HepG2 (cell line): ENCODE data around the gene AQP6. TPM values are rescaled to one million over a fixed set of nuclear protein-coding genes. Genes with fewer than 3 reads are reported as not detected.
A peak's percentile ranks its signal among the peaks of the same experiment; 100 is the strongest.

Experiments used
- ATAC-seq: fragments of 200-7000 bp; cut with Tn5 transposase; 3 replicates; pipeline ENCODE4 v1.9.1; 2020; ENCODE audit warnings: mild to moderate bottlenecking, moderate library complexity
- BruUV-seq: library from RNA; stranded (reverse); fragments of 400-500 nt; replicated peaks from 2 replicates; lab custom pipeline; 2021; lab: Mats Ljungman, UMichigan
- CTCF ChIA-PET: fragments of 300-600 bp; formaldehyde crosslinking; extraction: SDS; loops from one replicate; lab custom pipeline; 2021; ENCODE audit warnings: low total read pairs, inconsistent platforms, low intra/inter-chr PET ratio; lab: Yijun Ruan, JAX
- POLR2A ChIA-PET: fragments of 350-600 bp; sonication (Branson Sonifier 250); formaldehyde crosslinking; loops from one replicate; lab custom pipeline; 2020; ENCODE audit warnings: antibody characterized with exemption, inconsistent platforms; lab: Yijun Ruan, JAX
- DNase-seq: peaks from one replicate; pipeline ENCODE4 v3.0.0-alpha.2; 2015; ENCODE audit warnings: low spot score
- FAIRE-seq: peaks from 3 replicates; lab custom pipeline; 2011; peaks lifted over from hg19 to GRCh38; lab: Jason Lieb, UNC
- H2AFZ ChIP-seq: one replicate; pipeline ENCODE4 v1.6.1; 2011; ENCODE audit warnings: low read length, inconsistent platforms
- H3K27ac ChIP-seq: fragments of 300-600 bp; 3 replicates; pipeline ENCODE4 v1.8.0; 2011; ENCODE audit warnings: mixed run types, mild to moderate bottlenecking, mixed read lengths, low read length, inconsistent platforms; ENCODE audit not compliant: insufficient read depth; ENCODE audit errors: extremely low read length
- H3K27me3 ChIP-seq, 2 experiments: fragments of 200-600 bp in 1 of 2; 2 replicates in 1 of 2; 3 replicates in 1 of 2; pipeline versions ENCODE4 v1.6.0 to v1.8.0; 2011; ENCODE audit warnings: low read length in 2 of 2, mild to moderate bottlenecking in 2 of 2, moderate library complexity in 2 of 2, inconsistent platforms in 1 of 2; ENCODE audit not compliant: insufficient read depth in 2 of 2, control insufficient read depth in 1 of 2
- H3K36me3 ChIP-seq, 2 experiments: fragments of 200-600 bp in 1 of 2; replicated peaks in 1 of 2; 2 replicates in 1 of 2; 3 replicates in 1 of 2; pipeline versions ENCODE4 v1.5.1 to v1.8.0; 2011; ENCODE audit warnings: low read length in 2 of 2, inconsistent platforms in 1 of 2; ENCODE audit not compliant: insufficient read depth in 2 of 2, control insufficient read depth in 1 of 2
- H3K4me1 ChIP-seq: 2 replicates; pipeline ENCODE4 v1.5.1; 2012; ENCODE audit warnings: low read length, inconsistent platforms; ENCODE audit not compliant: insufficient read depth
- H3K4me2 ChIP-seq: 2 replicates; pipeline ENCODE4 v1.6.0; 2011; ENCODE audit warnings: low read depth, low read length, inconsistent platforms
- H3K4me3 ChIP-seq, 3 experiments: fragments of 200-600 bp in 1 of 3; sonication (generic), shearing (Covaris generic) in 1 of 3; replicated peaks in 1 of 3; 2 replicates each; pipeline ENCODE4 v1.5.1; 2011 to 2016; ENCODE audit warnings: low read length in 3 of 3, inconsistent platforms in 2 of 3, low read depth in 2 of 3, mild to moderate bottlenecking in 2 of 3, control low read depth in 1 of 3, mixed read lengths in 1 of 3; ENCODE audit not compliant: insufficient read depth in 1 of 3
- H3K79me2 ChIP-seq: one replicate; pipeline ENCODE4 v1.6.1; 2011; ENCODE audit warnings: low read length, inconsistent platforms; ENCODE audit not compliant: insufficient read depth
- H3K9ac ChIP-seq: 2 replicates; pipeline ENCODE4 v1.6.0; 2011; ENCODE audit warnings: mild to moderate bottlenecking, low read depth, low read length, inconsistent platforms; ENCODE audit not compliant: insufficient read depth
- H3K9me3 ChIP-seq: 2 replicates; pipeline ENCODE4 v1.5.1; 2012; ENCODE audit warnings: mild to moderate bottlenecking, low read length
- H4K20me1 ChIP-seq: 2 replicates; pipeline ENCODE4 v1.6.0; 2011; ENCODE audit warnings: inconsistent platforms, mild to moderate bottlenecking, low read length, moderate library complexity; ENCODE audit not compliant: insufficient read depth
- HOXD1 ChIP-seq: sonication (generic); formaldehyde crosslinking; IDR thresholded peaks from 2 replicates; pipeline ENCODE4 v1.5.0; 2020; ENCODE audit warnings: missing genetic modification reagents
- IKZF1 ChIP-seq: fragments of 450-650 bp; IDR thresholded peaks from 2 replicates; pipeline ENCODE4 v1.7.1; 2016
- KAT7 ChIP-seq: IDR thresholded peaks from 2 replicates; pipeline ENCODE4 v1.6.1; 2018; ENCODE audit warnings: borderline replicate concordance, missing compliant biosample characterization
- NCOR1 ChIP-seq: fragments of 200-600 bp; sonication (generic); IDR thresholded peaks from 2 replicates; pipeline ENCODE4 v1.7.0; 2017; ENCODE audit warnings: antibody characterized with exemption, low read length, borderline replicate concordance
- SETDB1 ChIP-seq: sonication (generic); formaldehyde crosslinking; IDR thresholded peaks from 2 replicates; pipeline ENCODE4 v1.5.1; 2020; ENCODE audit warnings: missing genetic modification reagents, mild to moderate bottlenecking, borderline replicate concordance
- SKI ChIP-seq: fragments of 450-650 bp; IDR thresholded peaks from one replicate; pipeline ENCODE4 v1.6.1; 2018; ENCODE audit warnings: mild to moderate bottlenecking; ENCODE audit not compliant: partially characterized antibody
- ZBTB8A ChIP-seq: sonication (generic); formaldehyde crosslinking; IDR thresholded peaks from 2 replicates; pipeline ENCODE4 v1.4.0; 2020; ENCODE audit warnings: mild to moderate bottlenecking, low read depth, missing genetic modification reagents, borderline replicate concordance
- ZFP90 ChIP-seq: sonication (generic); formaldehyde crosslinking; IDR thresholded peaks from 2 replicates; pipeline ENCODE4 v1.8.0; 2022; ENCODE audit warnings: missing genetic modification reagents, mild to moderate bottlenecking, inconsistent platforms, borderline replicate concordance
- ZKSCAN5 ChIP-seq: sonication (generic); formaldehyde crosslinking; IDR thresholded peaks from 2 replicates; pipeline ENCODE4 v1.5.1; 2020; ENCODE audit warnings: mild to moderate bottlenecking, missing genetic modification reagents
- ZNF484 ChIP-seq: sonication (generic); formaldehyde crosslinking; IDR thresholded peaks from 2 replicates; pipeline ENCODE4 v1.5.1; 2020; ENCODE audit warnings: mild to moderate bottlenecking, low read depth, missing genetic modification reagents, borderline replicate concordance
- ZNF556 ChIP-seq: sonication (generic); formaldehyde crosslinking; IDR thresholded peaks from 2 replicates; pipeline ENCODE4 v1.4.0; 2020; ENCODE audit warnings: mild to moderate bottlenecking, missing genetic modification reagents, borderline replicate concordance
- ZNF629 ChIP-seq: sonication (generic); formaldehyde crosslinking; conservative IDR thresholded peaks from 2 replicates; pipeline ENCODE4 v1.5.0; 2020; ENCODE audit warnings: missing genetic modification reagents
- ZNF652 ChIP-seq: IDR thresholded peaks from 2 replicates; pipeline ENCODE4 v1.6.1; 2016; ENCODE audit warnings: low read depth, borderline replicate concordance
- ZNF776 ChIP-seq: sonication (generic); formaldehyde crosslinking; IDR thresholded peaks from 2 replicates; pipeline ENCODE4 v1.4.0; 2020; ENCODE audit warnings: mild to moderate bottlenecking, missing genetic modification reagents
- WGBS: methylation state at CpG from one replicate; pipeline ENCODE4 v1.1.6; 2017; ENCODE audit warnings: low lambda C conversion rate; 5-methylcytosine and 5-hydroxymethylcytosine counted together
- in situ Hi-C: cut with HindIII; loops from 2 replicates; pipeline ENCODE4 v1.10.0; 2017; ENCODE audit warnings: low pct_unique_long_range_greater_than_20kb; ENCODE audit not compliant: extremely low pct_ligation_motif_present
- intact Hi-C: fragments of 100-400 bp; cut with micrococcal nuclease; formaldehyde crosslinking; loops from one replicate; pipeline ENCODE4 v1.10.0; 2022; ENCODE audit not compliant: unreplicated experiment
- polyA plus RNA-seq, 8 experiments: library from polyadenylated mRNA; depleted of rRNA in 3 of 8; stranded (reverse) in 7 of 8; unstranded in 1 of 8; fragments of >200 nt; fragmentation: Illumina TruSeq in 4 of 8; extraction: Trizol in 4 of 8; gene quantifications; 2 replicates each; pipeline versions ENCODE4 v1.2.1 to v1.2.3, GENCODE V29; 2011 to 2016; ENCODE audit warnings: low read depth in 4 of 8, missing spikeins in 1 of 8, mixed read lengths in 1 of 8; ENCODE audit not compliant: insufficient read depth in 1 of 8
- total RNA-seq, 5 experiments: library from RNA; depleted of rRNA; stranded (reverse); fragments of >200 nt; fragmentation: Illumina TruSeq; extraction: Trizol; gene quantifications; 2 replicates each; pipeline ENCODE4 v1.2.3, GENCODE V29; 2016; ENCODE audit warnings: low read depth in 1 of 5
- TF ChIP-seq, protein P1 (sequence below), 2 experiments: sonication (generic) in 1 of 2; formaldehyde crosslinking in 1 of 2; IDR thresholded peaks; 2 replicates each; pipeline versions ENCODE4 v1.6.1 to v1.9.0; 2014 to 2022; ENCODE audit warnings: antibody characterized with exemption in 1 of 2, borderline replicate concordance in 1 of 2, inconsistent platforms in 1 of 2, low read depth in 1 of 2, missing genetic modification reagents in 1 of 2
- TF ChIP-seq, protein P2 (sequence below): sonication (generic); formaldehyde crosslinking; IDR thresholded peaks from 2 replicates; pipeline ENCODE4 v1.8.1; 2022; ENCODE audit warnings: low read depth, mild to moderate bottlenecking, missing genetic modification reagents

AQP6 gene
- total and polyA plus RNA-seq, 2 of the 13 experiments (the other 11 are each of a cell fraction or from before 2014, with no cell fraction given): 0.32 to 1.3 TPM

DNA sequence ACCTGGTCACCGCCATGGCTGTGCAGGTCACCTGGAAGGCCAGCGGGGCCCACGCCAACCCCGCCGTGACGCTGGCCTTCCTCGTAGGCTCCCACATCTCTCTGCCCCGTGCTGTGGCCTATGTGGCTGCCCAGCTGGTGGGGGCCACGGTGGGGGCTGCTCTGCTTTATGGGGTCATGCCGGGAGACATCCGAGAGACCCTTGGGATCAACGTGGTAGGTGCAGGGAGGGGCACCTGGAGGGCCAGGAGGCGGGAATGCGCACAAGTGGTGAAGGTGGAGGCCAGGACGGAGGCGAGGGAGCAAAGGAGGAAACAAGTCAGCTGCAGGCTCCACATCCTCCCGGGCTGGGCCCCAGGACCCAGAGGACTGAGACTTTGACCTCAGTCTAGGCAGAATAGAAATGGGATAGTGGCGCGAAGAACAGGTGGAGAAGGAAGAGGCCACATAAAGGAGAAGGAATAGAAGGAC is 649 bp downstream of the AQP6 start:
- CTCF ChIA-PET: interaction anchor here (0.6 to 1.4 kb wide), 3 partner anchors 83 to 101 kb away, joined by 3 to 4 read pairs (median 4); no protein-coding TSS in a partner anchor
- 52% methylated on average over 18 of the region's 19 CpGs for WGBS
- TF ChIP-seq ZBTB8A (CRISPR knock-in tag) (no peak), NCOR1 (no peak), ZNF484 (CRISPR knock-in tag) (peak; percentile 54; the same call in 1 of the 2 replicates), HOXD1 (CRISPR knock-in tag) (no peak), ZNF629 (CRISPR knock-in tag) (peak; percentile 62), SETDB1 (no peak), ZFP90 (no peak), ZNF652 (CRISPR knock-in tag) (no peak), ZNF776 (CRISPR knock-in tag) (0 out of 2 replicates have a peak, but pooled peaks have one; percentile 28), SKI (no peak), ZKSCAN5 (CRISPR knock-in tag) (no peak), ZNF556 (CRISPR knock-in tag) (no peak), IKZF1 (no peak), KAT7 (CRISPR knock-in tag) (no peak)
- TF ChIP-seq, protein P1, sequence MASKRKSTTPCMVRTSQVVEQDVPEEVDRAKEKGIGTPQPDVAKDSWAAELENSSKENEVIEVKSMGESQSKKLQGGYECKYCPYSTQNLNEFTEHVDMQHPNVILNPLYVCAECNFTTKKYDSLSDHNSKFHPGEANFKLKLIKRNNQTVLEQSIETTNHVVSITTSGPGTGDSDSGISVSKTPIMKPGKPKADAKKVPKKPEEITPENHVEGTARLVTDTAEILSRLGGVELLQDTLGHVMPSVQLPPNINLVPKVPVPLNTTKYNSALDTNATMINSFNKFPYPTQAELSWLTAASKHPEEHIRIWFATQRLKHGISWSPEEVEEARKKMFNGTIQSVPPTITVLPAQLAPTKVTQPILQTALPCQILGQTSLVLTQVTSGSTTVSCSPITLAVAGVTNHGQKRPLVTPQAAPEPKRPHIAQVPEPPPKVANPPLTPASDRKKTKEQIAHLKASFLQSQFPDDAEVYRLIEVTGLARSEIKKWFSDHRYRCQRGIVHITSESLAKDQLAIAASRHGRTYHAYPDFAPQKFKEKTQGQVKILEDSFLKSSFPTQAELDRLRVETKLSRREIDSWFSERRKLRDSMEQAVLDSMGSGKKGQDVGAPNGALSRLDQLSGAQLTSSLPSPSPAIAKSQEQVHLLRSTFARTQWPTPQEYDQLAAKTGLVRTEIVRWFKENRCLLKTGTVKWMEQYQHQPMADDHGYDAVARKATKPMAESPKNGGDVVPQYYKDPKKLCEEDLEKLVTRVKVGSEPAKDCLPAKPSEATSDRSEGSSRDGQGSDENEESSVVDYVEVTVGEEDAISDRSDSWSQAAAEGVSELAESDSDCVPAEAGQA (IDR thresholded peaks at IDR 0.05; ENCODE audit: low read depth): no peak
- TF ChIP-seq, protein P1 (CRISPR knock-in tag; IDR thresholded peaks at IDR 0.05; ENCODE audit: borderline replicate concordance): no peak
- TF ChIP-seq, protein P2, sequence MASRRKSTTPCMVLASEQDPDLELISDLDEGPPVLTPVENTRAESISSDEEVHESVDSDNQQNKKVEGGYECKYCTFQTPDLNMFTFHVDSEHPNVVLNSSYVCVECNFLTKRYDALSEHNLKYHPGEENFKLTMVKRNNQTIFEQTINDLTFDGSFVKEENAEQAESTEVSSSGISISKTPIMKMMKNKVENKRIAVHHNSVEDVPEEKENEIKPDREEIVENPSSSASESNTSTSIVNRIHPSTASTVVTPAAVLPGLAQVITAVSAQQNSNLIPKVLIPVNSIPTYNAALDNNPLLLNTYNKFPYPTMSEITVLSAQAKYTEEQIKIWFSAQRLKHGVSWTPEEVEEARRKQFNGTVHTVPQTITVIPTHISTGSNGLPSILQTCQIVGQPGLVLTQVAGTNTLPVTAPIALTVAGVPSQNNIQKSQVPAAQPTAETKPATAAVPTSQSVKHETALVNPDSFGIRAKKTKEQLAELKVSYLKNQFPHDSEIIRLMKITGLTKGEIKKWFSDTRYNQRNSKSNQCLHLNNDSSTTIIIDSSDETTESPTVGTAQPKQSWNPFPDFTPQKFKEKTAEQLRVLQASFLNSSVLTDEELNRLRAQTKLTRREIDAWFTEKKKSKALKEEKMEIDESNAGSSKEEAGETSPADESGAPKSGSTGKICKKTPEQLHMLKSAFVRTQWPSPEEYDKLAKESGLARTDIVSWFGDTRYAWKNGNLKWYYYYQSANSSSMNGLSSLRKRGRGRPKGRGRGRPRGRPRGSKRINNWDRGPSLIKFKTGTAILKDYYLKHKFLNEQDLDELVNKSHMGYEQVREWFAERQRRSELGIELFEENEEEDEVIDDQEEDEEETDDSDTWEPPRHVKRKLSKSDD (CRISPR knock-in tag): peak; percentile 58; the same call in 1 of the 2 replicates

More for the DNA sequence above, 649 bp downstream of the AQP6 start:
- FAIRE-seq: no peak
- H3K4me1 ChIP-seq: peaks cover 52% of the 10 kb centered on the region
- no peak overlapping the region for H2AFZ ChIP-seq
- no peaks in the 10 kb centered on the region for H3K36me3 ChIP-seq
- H3K9me3 ChIP-seq: no peaks in the 10 kb centered on the region
- no peak for DNase-seq
- intact Hi-C loops (no loop called here), in situ Hi-C loops (loop anchor here (5.0 kb wide), 1 partner anchor 84 kb away; the partner anchor contains the start of gene ASIC1)
- H3K9ac ChIP-seq: no peak overlapping the region
- no peak overlapping the region for H3K27ac ChIP-seq
- POLR2A ChIA-PET: no interaction called here
- no peak for ATAC-seq
- BruUV-seq: no TSS peak
- H3K79me2 ChIP-seq: no peaks in the 10 kb centered on the region
- no peaks in the 10 kb centered on the region for H4K20me1 ChIP-seq
- peak overlapping the region; percentile 75 for H3K4me2 ChIP-seq
- H3K27me3 ChIP-seq: peaks cover 1 to 41% of the 10 kb centered on the region in 2 experiments
- H3K4me3 ChIP-seq: peak overlapping the region in 1 of 3 experiments; percentile 63; a peak in 1 of 6 replicates
